Heart left ventricle (tissue), 16 donors: ENCODE data around the gene WDR86. TPM values are rescaled to one million over a fixed set of nuclear protein-coding genes. Genes with fewer than 3 reads are reported as not detected.

Experiments used
- ATAC-seq, 4 donors: fragments of 200-7000 bp; cut with Tn5 transposase; one replicate each; pipeline ENCODE4 v1.9.1; 2020 to 2022; ENCODE audit warnings: moderate library complexity in 4 of 4, mild to moderate bottlenecking in 3 of 4, moderate number of reproducible peaks in 1 of 4
- DNase-seq, 5 donors: peaks; one replicate each; pipeline ENCODE4 v3.0.0-alpha.2; 2020
- H3K27ac ChIP-seq, 12 donors: fragments of 200-600 bp; sonication (generic) in 4 of 12; one replicate each; pipeline versions ENCODE4 v1.5.0 to v1.8.0; 2016 to 2022; ENCODE audit warnings: mild to moderate bottlenecking in 2 of 12
- H3K27me3 ChIP-seq, 9 donors: fragments of 200-600 bp; sonication (generic) in 2 of 9; one replicate each; pipeline versions ENCODE4 v1.5.1 to v1.8.0; 2016 to 2022; ENCODE audit warnings: mild to moderate bottlenecking in 3 of 9
- H3K36me3 ChIP-seq, 9 donors: fragments of 200-600 bp; sonication (generic) in 2 of 9; one replicate each; pipeline versions ENCODE4 v1.5.0 to v1.8.0; 2018 to 2022; ENCODE audit warnings: mild to moderate bottlenecking in 2 of 9
- H3K4me1 ChIP-seq, 12 donors: fragments of 200-600 bp; sonication (generic) in 4 of 12; one replicate each; pipeline versions ENCODE4 v1.5.0 to v1.8.0; 2016 to 2022; ENCODE audit warnings: mild to moderate bottlenecking in 3 of 12
- H3K4me3 ChIP-seq, 12 donors: fragments of 200-600 bp; sonication (generic) in 4 of 12; one replicate each; pipeline versions ENCODE4 v1.5.0 to v1.8.0; 2017 to 2022; ENCODE audit warnings: mild to moderate bottlenecking in 9 of 12, moderate library complexity in 4 of 12
- H3K9me3 ChIP-seq, 12 donors: fragments of 200-600 bp; sonication (generic) in 4 of 12; one replicate each; pipeline versions ENCODE4 v1.5.0 to v1.8.0; 2016 to 2022; ENCODE audit warnings: mild to moderate bottlenecking in 1 of 12
- POLR2A ChIP-seq, 2 donors: fragments of 450-650 bp; IDR thresholded peaks; one replicate each; pipeline ENCODE4 v1.6.1; 2017; ENCODE audit warnings: antibody characterized with exemption in 2 of 2, mild to moderate bottlenecking in 2 of 2, moderate library complexity in 2 of 2
- WGBS, 4 donors: extraction: QIAGEN DNeasy Blood & Tissue Kit in 2 of 4; methylation state at CpG; one replicate each; pipeline versions ENCODE4 v1.1.5 to v1.1.7; 2013 to 2018; 5-methylcytosine and 5-hydroxymethylcytosine counted together
- intact Hi-C, 10 donors: fragments of 100-400 bp; cut with DNase I; formaldehyde crosslinking; loops; one replicate each; pipeline versions ENCODE4 v1.11.1 to v1.14.2; 2022
- polyA plus RNA-seq, 2 donors: library from polyadenylated mRNA; stranded (reverse); fragments of 200-250 nt; gene quantifications; one replicate each; pipeline ENCODE4 v1.2.3, GENCODE V29; 2013
- total RNA-seq, 9 donors: library from RNA; depleted of rRNA in 2 of 9; stranded (reverse); fragments of >200 nt in 2 of 9; fragmentation: NEBNext Ultra II Directional in 3 of 9; extraction: Animal tissue kit (Norgen Biotek cat#: 25700) in 3 of 9; gene quantifications; one replicate each; pipeline versions ENCODE4 v1.1.0 to v1.2.4, GENCODE V29; 2016 to 2023
- TF ChIP-seq, protein P1 (sequence below), 12 donors: fragments of 200-600 bp; sonication (generic) in 4 of 12; IDR thresholded peaks; one replicate each; pipeline versions ENCODE4 v1.5.0 to v1.8.0; 2018 to 2022; ENCODE audit warnings: antibody characterized with exemption in 12 of 12, mild to moderate bottlenecking in 5 of 12
- donor health status: ischemic (EF 13 %, LVEDD 7.1; RV severe dilation, severe dysfunction).
- donor health status: healthy with polysubstance abuse.
- donor health status: DM: no; HTN: yes; CAD: no.
- donor health status: DM: no; HTN: no; CAD: no.
- donor health status: ischemic (EF 25% LVEDD 6.9; RV normal size, moderate dysfunction).
- donor health status: ischemic (EF 25% LVEDD 5.7; RV mildly dilated, moderate dysfunction).
- donor health status: healthy.
- donor health status: DM: yes; HTN: yes; CAD: no.
- donor health status: ischemic (EF 35%, LVEDD 5.7; RV mildly dilated, moderate dysfunction).
- donor health status: nonischemic (EF 11% LVEDD 7.7; RV severe dilation, severe dysfunction).
- donor health status: DM: yes; HTN: yes; CAD: no.
- donor health status: PGD.
- donor health status: ischemic (EF 29% LVEDD 5.4; RV normal size, mild dysfunction).
- donor health status: nonischemic (EF 23%, LVEDD 6.1; RV moderate dilation, normal function).

The WDR86 gene
- total and polyA plus RNA-seq, 11 donors, result 0.37 to 1.7 (median 0.52) TPM; not detected in 5

DNA sequence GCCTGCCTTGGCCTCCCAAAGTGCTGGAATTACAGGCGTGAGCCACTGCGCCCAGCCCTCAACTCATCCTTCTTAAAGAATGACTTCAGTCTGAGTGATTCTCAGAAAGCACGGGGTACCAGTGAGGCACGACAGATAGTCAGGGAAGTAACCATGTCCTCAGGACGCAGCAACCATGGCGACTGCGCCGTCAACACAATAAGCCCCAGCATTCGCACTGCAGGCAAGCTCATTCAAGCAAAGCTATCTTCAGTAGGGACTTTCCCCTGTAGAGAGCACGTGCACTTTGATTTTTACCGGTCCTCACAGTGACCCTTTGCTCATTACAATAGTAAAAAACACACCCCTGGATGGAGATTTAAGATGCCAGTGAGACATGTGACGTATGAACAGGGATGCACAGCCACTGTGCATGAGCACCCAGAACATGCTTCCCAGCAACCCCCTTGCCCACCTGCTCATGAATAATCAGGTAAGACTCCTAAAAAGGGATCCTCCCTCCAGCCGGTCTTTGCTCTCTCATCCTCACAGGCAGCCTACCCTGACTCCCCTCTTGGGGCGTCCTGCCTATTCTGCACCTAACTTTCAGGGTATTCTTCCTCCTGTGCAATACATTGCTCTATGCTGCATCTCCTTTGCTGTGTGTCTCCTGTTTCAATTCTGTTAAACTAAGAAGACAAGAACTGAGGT lies 9.1 kb downstream of the WDR86 start:
- ATAC-seq, result no peak
- Histone ChIP-seq H3K4me1 (peaks cover 0 to 18% (median 0%) of the 10 kb centered on the region in 12 donors), H3K27me3 (peaks cover 0 to 6% (median 0%) of the 10 kb centered on the region in 9 donors), H3K4me3 (no peak overlapping the region), H3K36me3 (no peaks in the 10 kb centered on the region), H3K9me3 (no peaks in the 10 kb centered on the region), H3K27ac (no peak overlapping the region)
- DNase-seq, result no peak
- no peak for TF ChIP-seq POLR2A (IDR thresholded peaks at IDR 0.05)
- TF ChIP-seq, protein P1, sequence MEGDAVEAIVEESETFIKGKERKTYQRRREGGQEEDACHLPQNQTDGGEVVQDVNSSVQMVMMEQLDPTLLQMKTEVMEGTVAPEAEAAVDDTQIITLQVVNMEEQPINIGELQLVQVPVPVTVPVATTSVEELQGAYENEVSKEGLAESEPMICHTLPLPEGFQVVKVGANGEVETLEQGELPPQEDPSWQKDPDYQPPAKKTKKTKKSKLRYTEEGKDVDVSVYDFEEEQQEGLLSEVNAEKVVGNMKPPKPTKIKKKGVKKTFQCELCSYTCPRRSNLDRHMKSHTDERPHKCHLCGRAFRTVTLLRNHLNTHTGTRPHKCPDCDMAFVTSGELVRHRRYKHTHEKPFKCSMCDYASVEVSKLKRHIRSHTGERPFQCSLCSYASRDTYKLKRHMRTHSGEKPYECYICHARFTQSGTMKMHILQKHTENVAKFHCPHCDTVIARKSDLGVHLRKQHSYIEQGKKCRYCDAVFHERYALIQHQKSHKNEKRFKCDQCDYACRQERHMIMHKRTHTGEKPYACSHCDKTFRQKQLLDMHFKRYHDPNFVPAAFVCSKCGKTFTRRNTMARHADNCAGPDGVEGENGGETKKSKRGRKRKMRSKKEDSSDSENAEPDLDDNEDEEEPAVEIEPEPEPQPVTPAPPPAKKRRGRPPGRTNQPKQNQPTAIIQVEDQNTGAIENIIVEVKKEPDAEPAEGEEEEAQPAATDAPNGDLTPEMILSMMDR (IDR thresholded peaks at IDR 0.05), result no peak
- WGBS, 4 donors, result 75 to 79% (median 76%) methylated on average over 14 of the region's 14 CpGs
- intact Hi-C loops, result no loop called here

DNA sequence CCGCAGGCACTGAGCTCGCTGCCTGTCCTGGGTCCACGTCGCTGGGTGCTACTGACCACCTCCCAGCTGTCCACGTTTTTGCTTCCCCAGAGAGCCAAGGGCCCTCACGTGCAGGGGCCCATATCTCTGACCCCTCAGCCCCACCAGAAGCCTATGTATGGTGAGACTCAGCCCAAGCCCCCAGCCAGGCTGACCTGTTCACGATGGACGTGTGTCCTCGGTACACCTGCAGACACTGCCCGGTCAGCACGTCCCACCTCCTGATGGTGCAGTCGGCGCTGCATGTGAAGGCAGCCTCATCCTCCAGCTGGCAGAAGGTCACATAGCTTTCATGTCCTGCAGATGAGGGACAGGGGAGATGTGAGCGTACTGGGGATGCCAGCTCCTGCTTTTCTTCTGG lies 9.9 kb downstream of the WDR86 start:
- 84 to 89% (median 87%) methylated on average over 13 to 14 of the region's 14 CpGs for WGBS, 4 donors
- peaks cover 0 to 17% (median 0%) of the 10 kb centered on the region in 12 donors for H3K4me1 ChIP-seq
- no peak overlapping the region for H3K27ac ChIP-seq
- TF ChIP-seq POLR2A (IDR thresholded peaks at IDR 0.05), result no peak
- TF ChIP-seq, protein P1 (IDR thresholded peaks at IDR 0.05), result no peak
- no peaks in the 10 kb centered on the region for H3K36me3 ChIP-seq
- no peaks in the 10 kb centered on the region for H3K9me3 ChIP-seq
- H3K27me3 ChIP-seq, result peaks cover 0 to 6% (median 0%) of the 10 kb centered on the region in 9 donors
- ATAC-seq (no peak), DNase-seq (no peak)
- no peak overlapping the region for H3K4me3 ChIP-seq
- intact Hi-C loops, result no loop called here

DNA sequence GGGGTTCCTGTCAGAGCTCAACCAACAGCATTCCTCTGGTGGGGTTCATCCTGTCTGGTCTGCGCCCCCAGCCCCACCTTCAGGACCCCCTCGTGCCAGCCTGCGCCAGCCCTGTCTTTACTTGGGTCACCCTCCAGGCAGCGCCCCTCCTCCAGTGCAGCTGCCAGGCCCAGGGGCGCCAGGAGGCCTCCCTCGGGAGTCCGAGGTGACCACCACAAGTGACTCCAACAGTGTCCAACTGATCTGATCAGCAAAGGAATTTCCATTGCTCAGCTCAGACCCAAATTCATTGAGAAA lies 10.6 kb downstream of the WDR86 start:
- Histone ChIP-seq H3K4me1 (peaks cover 0 to 11% (median 0%) of the 10 kb centered on the region in 12 donors), H3K9me3 (no peaks in the 10 kb centered on the region), H3K36me3 (no peaks in the 10 kb centered on the region), H3K27me3 (peaks cover 0 to 13% (median 0%) of the 10 kb centered on the region in 9 donors), H3K27ac (no peak overlapping the region), H3K4me3 (no peak overlapping the region)
- 88 to 95% (median 91%) methylated on average over 7 of the region's 7 CpGs for WGBS, 4 donors
- ATAC-seq (no peak), DNase-seq (no peak)
- intact Hi-C loops, result no loop called here
- TF ChIP-seq POLR2A (IDR thresholded peaks at IDR 0.05), result no peak
- TF ChIP-seq, protein P1 (IDR thresholded peaks at IDR 0.05), result no peak

DNA sequence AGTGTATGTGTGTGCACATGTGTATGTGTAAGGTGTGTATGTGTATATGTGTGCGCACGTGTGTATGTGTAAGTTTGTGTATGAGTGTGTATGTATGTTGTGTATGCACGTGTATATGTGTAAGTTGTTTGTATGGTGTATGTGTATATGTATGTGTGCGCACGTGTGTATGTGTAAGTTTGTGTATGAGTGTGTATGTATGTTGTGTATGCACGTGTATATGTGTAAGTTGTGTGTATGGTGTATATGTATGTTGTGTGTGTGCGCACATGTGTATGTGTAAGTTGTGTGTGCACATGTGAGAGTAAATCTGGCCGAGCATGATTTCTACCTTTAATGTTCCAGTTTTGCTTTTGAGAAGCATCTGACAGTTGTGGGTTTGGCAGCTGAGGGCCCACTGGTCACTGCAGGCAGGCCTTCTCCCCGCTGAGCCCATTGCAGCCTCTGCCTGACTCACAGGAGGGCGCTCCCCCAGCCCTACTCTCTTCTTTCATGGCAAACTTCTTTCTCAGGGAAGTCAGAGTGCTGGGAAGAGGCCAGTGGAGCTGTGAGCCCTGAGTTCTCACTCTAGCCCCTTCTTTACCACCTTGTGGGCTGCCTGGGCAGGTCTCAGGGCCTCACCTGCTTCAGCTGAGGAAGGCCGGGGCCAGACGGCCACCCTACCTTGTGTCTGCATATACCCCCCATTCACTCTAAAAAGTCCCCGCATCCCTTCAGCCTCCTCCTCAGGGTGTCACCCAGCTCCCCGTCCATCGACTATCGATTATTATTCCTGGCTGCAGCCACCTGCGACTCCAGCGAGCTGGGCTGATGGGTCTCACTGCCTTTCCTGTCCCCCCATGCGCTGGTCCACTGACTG lies 11.2 kb downstream of the WDR86 start:
- 91 to 94% (median 92%) methylated on average over 19 of the region's 19 CpGs for WGBS, 4 donors

More for the DNA sequence above, 11.2 kb downstream of the WDR86 start:
- Histone ChIP-seq H3K36me3 (no peaks in the 10 kb centered on the region), H3K9me3 (no peaks in the 10 kb centered on the region), H3K27ac (no peak overlapping the region), H3K4me1 (peaks cover 0 to 5% (median 0%) of the 10 kb centered on the region in 12 donors), H3K27me3 (peaks cover 0 to 17% (median 0%) of the 10 kb centered on the region in 9 donors), H3K4me3 (no peak overlapping the region)
- ATAC-seq (no peak), DNase-seq (no peak)
- TF ChIP-seq, protein P1 (IDR thresholded peaks at IDR 0.05), result no peak
- TF ChIP-seq POLR2A (IDR thresholded peaks at IDR 0.05), result no peak
- intact Hi-C loops, result no loop called here
